ENCODE data around the gene SLC39A3. TPM values are rescaled to one million over a fixed set of nuclear protein-coding genes. Genes with fewer than 3 reads are reported as not detected.

SLC39A3 gene
- total and polyA plus RNA-seq, 10 of the 15 experiments (the other 5 are each of a cell fraction or from before 2014, with no cell fraction given): 0.63 to 67.1 (median 51.2) TPM

DNA sequence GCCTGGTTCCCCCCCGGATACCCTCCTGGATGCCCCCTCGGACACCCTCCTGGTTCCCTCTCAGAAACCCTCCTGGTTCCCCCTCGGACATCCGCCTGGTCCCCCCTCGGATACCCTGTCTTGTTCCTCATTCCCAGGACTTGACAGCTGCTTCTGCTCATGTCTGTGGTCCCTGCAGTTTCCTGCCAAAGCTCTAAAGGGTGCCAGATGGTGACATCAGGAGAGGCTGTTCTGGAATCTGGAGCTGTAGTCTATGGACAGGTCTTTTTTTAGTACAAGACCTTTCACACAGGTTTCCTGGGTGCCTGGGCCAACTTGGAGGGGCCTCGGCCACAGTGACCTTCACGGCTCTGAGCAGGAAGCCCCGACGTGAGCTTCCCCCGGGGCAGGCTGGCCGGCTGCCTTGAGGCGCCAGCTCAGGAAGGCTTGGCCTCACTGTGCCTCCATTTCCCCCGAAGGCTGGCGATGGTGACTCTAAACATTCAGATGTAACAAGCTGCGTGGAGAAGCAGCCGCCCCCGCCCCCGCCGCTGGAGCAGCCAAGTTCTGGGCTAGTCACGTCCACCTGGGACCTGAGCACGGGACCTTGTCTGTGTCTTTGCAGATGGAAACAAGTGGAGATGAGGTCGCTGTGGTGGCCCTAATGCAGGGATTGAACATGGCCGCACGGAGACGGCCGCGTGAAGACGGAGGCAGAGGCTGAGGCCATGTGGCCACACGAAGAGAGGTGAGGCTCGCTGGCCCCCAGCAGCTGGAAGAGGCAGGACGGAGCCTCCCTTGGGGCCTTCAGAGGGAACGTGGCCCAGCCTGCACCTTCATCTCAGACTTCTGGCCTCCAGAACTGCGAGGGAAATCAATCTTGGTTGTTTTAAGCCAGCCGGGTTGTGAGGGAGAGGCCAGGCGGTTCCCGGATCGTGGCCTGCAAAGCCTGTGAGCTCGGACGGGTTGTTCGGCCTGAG lies 30.5 kb upstream of the SLC39A3 start:
- ChIA-PET SMC1A (ENCODE audit: uncharacterized antibody, unreplicated experiment) (no interaction called here), POLR2A (no interaction called here), RAD21 (ENCODE audit: unreplicated experiment) (interaction anchor here (0.5 kb wide), 2 partner anchors 115 to 318 kb away, joined by 4 to 5 read pairs; no protein-coding TSS in a partner anchor), CTCF (interaction anchor here (1.2 kb wide), 1 partner anchor 21 kb away, joined by 4 read pairs; no protein-coding TSS in a partner anchor)
- H3K36me3 ChIP-seq (ENCODE audit: control insufficient read depth in 2 of 2, insufficient read depth in 2 of 2, low read length in 1 of 2): peaks cover 1 to 27% of the 10 kb centered on the region in 2 experiments; a peak in 3 of 4 replicates
- no peak for FAIRE-seq
- H3K4me2 ChIP-seq (ENCODE audit: control insufficient read depth, insufficient read depth): no peak overlapping the region
- no peak for ATAC-seq
- BruUV-seq (replicated peaks): no TSS peak
- TF ChIP-seq, protein P1, sequence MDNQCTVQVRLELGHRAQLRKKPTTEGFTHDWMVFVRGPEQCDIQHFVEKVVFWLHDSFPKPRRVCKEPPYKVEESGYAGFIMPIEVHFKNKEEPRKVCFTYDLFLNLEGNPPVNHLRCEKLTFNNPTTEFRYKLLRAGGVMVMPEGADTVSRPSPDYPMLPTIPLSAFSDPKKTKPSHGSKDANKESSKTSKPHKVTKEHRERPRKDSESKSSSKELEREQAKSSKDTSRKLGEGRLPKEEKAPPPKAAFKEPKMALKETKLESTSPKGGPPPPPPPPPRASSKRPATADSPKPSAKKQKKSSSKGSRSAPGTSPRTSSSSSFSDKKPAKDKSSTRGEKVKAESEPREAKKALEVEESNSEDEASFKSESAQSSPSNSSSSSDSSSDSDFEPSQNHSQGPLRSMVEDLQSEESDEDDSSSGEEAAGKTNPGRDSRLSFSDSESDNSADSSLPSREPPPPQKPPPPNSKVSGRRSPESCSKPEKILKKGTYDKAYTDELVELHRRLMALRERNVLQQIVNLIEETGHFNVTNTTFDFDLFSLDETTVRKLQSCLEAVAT (IDR thresholded peaks at IDR 0.05): no peak
- TF ChIP-seq ESRRA (IDR thresholded peaks at IDR 0.05; ENCODE audit: low read length): no peak
- TF ChIP-seq POLR2AphosphoS2 (IDR thresholded peaks at IDR 0.05; ENCODE audit: low read depth, low read length): no peak
- TF ChIP-seq, protein P2, sequence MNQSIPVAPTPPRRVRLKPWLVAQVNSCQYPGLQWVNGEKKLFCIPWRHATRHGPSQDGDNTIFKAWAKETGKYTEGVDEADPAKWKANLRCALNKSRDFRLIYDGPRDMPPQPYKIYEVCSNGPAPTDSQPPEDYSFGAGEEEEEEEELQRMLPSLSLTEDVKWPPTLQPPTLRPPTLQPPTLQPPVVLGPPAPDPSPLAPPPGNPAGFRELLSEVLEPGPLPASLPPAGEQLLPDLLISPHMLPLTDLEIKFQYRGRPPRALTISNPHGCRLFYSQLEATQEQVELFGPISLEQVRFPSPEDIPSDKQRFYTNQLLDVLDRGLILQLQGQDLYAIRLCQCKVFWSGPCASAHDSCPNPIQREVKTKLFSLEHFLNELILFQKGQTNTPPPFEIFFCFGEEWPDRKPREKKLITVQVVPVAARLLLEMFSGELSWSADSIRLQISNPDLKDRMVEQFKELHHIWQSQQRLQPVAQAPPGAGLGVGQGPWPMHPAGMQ (IDR thresholded peaks at IDR 0.05; ENCODE audit: borderline replicate concordance): no peak
- no peak for TF ChIP-seq MTA2 (IDR thresholded peaks at IDR 0.05; ENCODE audit: low read depth)
- no peak for TF ChIP-seq KAT2A (conservative IDR thresholded peaks at IDR 0.05; ENCODE audit: control insufficient read depth, low read depth, low read length)
- no peak for TF ChIP-seq ETV6 (conservative IDR thresholded peaks at IDR 0.05 in 1 of 2, IDR thresholded peaks at IDR 0.05 in 1 of 2; ENCODE audit: borderline replicate concordance in 1 of 2, low read depth in 1 of 2)
- TF ChIP-seq YBX1 (IDR thresholded peaks at IDR 0.05): no peak
- TF ChIP-seq PAX8 (IDR thresholded peaks at IDR 0.05): no peak
- TF ChIP-seq SMAD5 (IDR thresholded peaks at IDR 0.05; ENCODE audit: low read depth): no peak
- TF ChIP-seq BMI1 (IDR thresholded peaks at IDR 0.05; ENCODE audit: borderline replicate concordance): no peak
- TF ChIP-seq ZNF24 (IDR thresholded peaks at IDR 0.05): no peak
- TF ChIP-seq CREM (IDR thresholded peaks at IDR 0.05; ENCODE audit: low read depth): no peak
- no peak for TF ChIP-seq MTA3 (IDR thresholded peaks at IDR 0.05; ENCODE audit: borderline replicate concordance, low read length)
- TF ChIP-seq, protein P3, sequence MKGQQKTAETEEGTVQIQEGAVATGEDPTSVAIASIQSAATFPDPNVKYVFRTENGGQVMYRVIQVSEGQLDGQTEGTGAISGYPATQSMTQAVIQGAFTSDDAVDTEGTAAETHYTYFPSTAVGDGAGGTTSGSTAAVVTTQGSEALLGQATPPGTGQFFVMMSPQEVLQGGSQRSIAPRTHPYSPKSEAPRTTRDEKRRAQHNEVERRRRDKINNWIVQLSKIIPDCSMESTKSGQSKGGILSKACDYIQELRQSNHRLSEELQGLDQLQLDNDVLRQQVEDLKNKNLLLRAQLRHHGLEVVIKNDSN (IDR thresholded peaks at IDR 0.05; ENCODE audit: borderline replicate concordance, extremely low read length, insufficient read depth, low read depth, low read length): no peak
- no peaks in the 10 kb centered on the region; the same call in 2 of the 3 replicates for H3K9me3 ChIP-seq (replicated peaks; ENCODE audit: control insufficient read depth, insufficient read depth, low read length)
- no peak overlapping the region for H2AFZ ChIP-seq (ENCODE audit: control insufficient read depth, low read depth, low read length)
- intact Hi-C loops (cut with micrococcal nuclease; ENCODE audit: unreplicated experiment) (no loop called here), in situ Hi-C loops (cut with MboI) (no loop called here)
- peaks cover under 1% of the 10 kb centered on the region; the same call in 1 of the 2 replicates for H3K4me1 ChIP-seq (ENCODE audit: control insufficient read depth, insufficient read depth, low read length)
- H3K79me2 ChIP-seq (ENCODE audit: control insufficient read depth, insufficient read depth, low read length): peaks cover 33% of the 10 kb centered on the region
- DNase-seq (ENCODE audit: low read depth, low spot score): no peak
- H4K20me1 ChIP-seq (ENCODE audit: control insufficient read depth, insufficient read depth): peaks cover 3% of the 10 kb centered on the region; the same call in 1 of the 2 replicates
- H3K27ac ChIP-seq (ENCODE audit: control insufficient read depth, insufficient read depth): no peak overlapping the region
- 89% methylated on average over 40 of the region's 40 CpGs for WGBS (ENCODE audit: insufficient coverage, insufficient replicate concordance, low lambda C conversion rate, missing lambda C conversion rate)
- no peak overlapping the region for H3K4me3 ChIP-seq
- H3K27me3 ChIP-seq (replicated peaks in 1 of 2; ENCODE audit: control insufficient read depth in 2 of 2, insufficient read depth in 2 of 2, low read length in 1 of 2): no peaks in the 10 kb centered on the region
- no peak overlapping the region for H3K9ac ChIP-seq (ENCODE audit: control insufficient read depth, insufficient read depth, low read length)

Data from GM12878 (cell line).